BE2C (cell line): ENCODE data around the gene ASAP2.

Source experiments
- DNase-seq: peaks from one replicate; pipeline ENCODE4 v3.0.0-alpha.2; 2020
- H3K27me3 ChIP-seq: fragments of 250-450 bp; sonication (Bioruptor Pico); 2 replicates; pipeline ENCODE4 v1.5.1; 2020; ENCODE audit warnings: mild to moderate bottlenecking
- H3K36me3 ChIP-seq: fragments of 250-450 bp; sonication (Bioruptor Pico); 2 replicates; pipeline ENCODE4 v1.5.1; 2020; ENCODE audit warnings: mild to moderate bottlenecking
- H3K4me1 ChIP-seq: fragments of 250-450 bp; sonication (Bioruptor Pico); 2 replicates; pipeline ENCODE4 v1.5.1; 2020
- H3K4me3 ChIP-seq: 2 replicates; pipeline ENCODE4 v1.5.1; 2011; ENCODE audit warnings: low read depth, low read length
- H3K9me3 ChIP-seq: fragments of 250-450 bp; sonication (Bioruptor Pico); 2 replicates; pipeline ENCODE4 v1.5.1; 2020
- TF ChIP-seq, protein P1 (sequence below): IDR thresholded peaks from 2 replicates; pipeline ENCODE4 v1.5.1; 2012; ENCODE audit warnings: mild to moderate bottlenecking, low read depth, low read length

Gene ASAP2

DNA sequence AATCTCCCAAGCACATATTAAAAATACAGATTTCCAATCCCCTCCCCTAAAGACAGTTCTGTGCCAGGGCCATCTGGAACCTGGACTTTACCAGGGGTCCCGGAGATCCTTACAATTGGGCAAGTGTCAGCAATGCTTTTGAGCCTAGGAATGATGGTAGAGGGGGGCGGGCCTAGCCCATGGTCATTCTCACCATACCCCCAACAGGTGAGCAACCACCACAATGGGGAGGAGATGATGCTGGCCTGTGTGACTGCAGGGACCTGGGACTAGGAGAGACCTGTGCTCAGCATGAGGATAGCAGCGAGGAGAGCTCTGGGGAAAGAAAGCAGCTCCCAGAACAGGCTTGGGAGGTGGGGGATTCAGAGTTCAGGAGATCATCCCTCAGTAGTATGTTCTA lies 13.9 kb upstream of the ASAP2 start:
- DNase-seq, result no peak
- TF ChIP-seq, protein P1, sequence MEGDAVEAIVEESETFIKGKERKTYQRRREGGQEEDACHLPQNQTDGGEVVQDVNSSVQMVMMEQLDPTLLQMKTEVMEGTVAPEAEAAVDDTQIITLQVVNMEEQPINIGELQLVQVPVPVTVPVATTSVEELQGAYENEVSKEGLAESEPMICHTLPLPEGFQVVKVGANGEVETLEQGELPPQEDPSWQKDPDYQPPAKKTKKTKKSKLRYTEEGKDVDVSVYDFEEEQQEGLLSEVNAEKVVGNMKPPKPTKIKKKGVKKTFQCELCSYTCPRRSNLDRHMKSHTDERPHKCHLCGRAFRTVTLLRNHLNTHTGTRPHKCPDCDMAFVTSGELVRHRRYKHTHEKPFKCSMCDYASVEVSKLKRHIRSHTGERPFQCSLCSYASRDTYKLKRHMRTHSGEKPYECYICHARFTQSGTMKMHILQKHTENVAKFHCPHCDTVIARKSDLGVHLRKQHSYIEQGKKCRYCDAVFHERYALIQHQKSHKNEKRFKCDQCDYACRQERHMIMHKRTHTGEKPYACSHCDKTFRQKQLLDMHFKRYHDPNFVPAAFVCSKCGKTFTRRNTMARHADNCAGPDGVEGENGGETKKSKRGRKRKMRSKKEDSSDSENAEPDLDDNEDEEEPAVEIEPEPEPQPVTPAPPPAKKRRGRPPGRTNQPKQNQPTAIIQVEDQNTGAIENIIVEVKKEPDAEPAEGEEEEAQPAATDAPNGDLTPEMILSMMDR, result no peak
- Histone ChIP-seq H3K4me3 (no peak overlapping the region), H3K27me3 (no peaks in the 10 kb centered on the region), H3K4me1 (no peaks in the 10 kb centered on the region), H3K36me3 (no peaks in the 10 kb centered on the region), H3K9me3 (no peaks in the 10 kb centered on the region)

- H3K9me3 ChIP-seq, result no peaks in the 10 kb centered on the region
- no peaks in the 10 kb centered on the region for H3K36me3 ChIP-seq
- no peak for DNase-seq
- no peaks in the 10 kb centered on the region for H3K27me3 ChIP-seq
- TF ChIP-seq, protein P1, result no peak
- H3K4me3 ChIP-seq, result no peak overlapping the region
- no peaks in the 10 kb centered on the region for H3K4me1 ChIP-seq
Observed at GRCh38 chr2:9194352-9194751, 12.3 kb upstream of the ASAP2 start.

DNA sequence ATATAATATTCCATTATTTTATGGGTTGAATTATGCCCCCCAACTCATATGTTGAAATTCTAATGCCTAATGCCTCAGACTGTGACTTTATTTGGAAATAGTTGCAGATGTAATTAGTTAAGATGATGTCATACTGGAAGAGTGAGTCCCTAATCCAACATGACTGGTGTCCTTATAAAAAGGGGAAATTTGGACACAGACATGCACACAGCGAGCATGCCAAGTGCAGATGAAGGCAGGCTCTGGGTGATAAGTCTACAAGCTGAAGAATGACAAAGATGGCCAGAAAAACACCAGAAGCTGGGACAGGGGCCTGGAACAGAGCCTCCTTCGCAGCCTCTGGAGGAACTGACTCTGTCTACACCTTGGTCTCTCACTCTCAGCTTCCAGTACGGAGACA lies 10.0 kb upstream of the ASAP2 start:
- no peak for DNase-seq
- Histone ChIP-seq H3K36me3 (no peaks in the 10 kb centered on the region), H3K27me3 (no peaks in the 10 kb centered on the region), H3K4me1 (no peaks in the 10 kb centered on the region), H3K9me3 (no peaks in the 10 kb centered on the region), H3K4me3 (no peak overlapping the region)
- TF ChIP-seq, protein P1, result no peak

- Histone ChIP-seq H3K9me3 (no peaks in the 10 kb centered on the region), H3K36me3 (no peaks in the 10 kb centered on the region), H3K4me1 (peaks cover 3% of the 10 kb centered on the region; the same call in 1 of the 2 replicates), H3K27me3 (no peaks in the 10 kb centered on the region), H3K4me3 (no peak overlapping the region)
- TF ChIP-seq, protein P1, result no peak
- DNase-seq, result no peak
Observed at GRCh38 chr2:9197916-9198315, 8.7 kb upstream of the ASAP2 start.

- TF ChIP-seq, protein P1, result no peak
- H3K4me3 ChIP-seq, result no peak overlapping the region
- H3K36me3 ChIP-seq, result no peaks in the 10 kb centered on the region
- H3K9me3 ChIP-seq, result no peaks in the 10 kb centered on the region
- no peak for DNase-seq
- H3K27me3 ChIP-seq, result no peaks in the 10 kb centered on the region
- H3K4me1 ChIP-seq, result peaks cover 3% of the 10 kb centered on the region; the same call in 1 of the 2 replicates
Observed at GRCh38 chr2:9199716-9200632, 6.6 kb upstream of the ASAP2 start.

GRCh38 chr2:9200633-9201015 lies 6.0 kb upstream of the ASAP2 start:
- Histone ChIP-seq H3K9me3 (no peaks in the 10 kb centered on the region), H3K4me3 (no peak overlapping the region), H3K4me1 (peaks cover 3% of the 10 kb centered on the region), H3K36me3 (no peaks in the 10 kb centered on the region), H3K27me3 (no peaks in the 10 kb centered on the region)
- TF ChIP-seq, protein P1, result no peak
- no peak for DNase-seq
